ENCODE data around the gene JADE2.
A peak's percentile ranks its signal among the peaks of the same experiment; 100 is the strongest.
"Not testable (repeated sequence)": the region's sequence is repeated elsewhere in the genome, so short reads cannot be mapped to it uniquely, and the experiment has no call there.

The JADE2 gene

DNA sequence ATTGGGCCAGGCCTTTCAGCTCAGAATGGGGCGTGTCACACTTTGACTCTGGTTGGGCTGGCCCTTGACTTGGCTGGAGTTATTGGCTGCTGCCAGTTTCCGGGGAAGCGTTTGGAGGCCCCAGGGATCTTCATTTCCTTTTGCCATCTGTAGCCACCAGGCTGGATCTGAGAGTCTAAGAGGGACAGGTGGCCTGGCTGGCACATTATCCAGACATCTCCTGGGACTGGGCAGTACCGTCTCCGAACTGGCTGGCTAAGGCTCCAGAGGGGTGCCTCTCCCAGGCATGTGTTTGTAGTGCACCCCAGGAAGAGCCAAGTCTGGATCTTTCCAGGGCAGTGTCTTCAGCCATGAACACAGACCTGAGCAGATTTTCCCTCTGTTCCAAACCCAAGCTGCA, 9.7 kb upstream of the JADE2 start:
- TF ChIP-seq ZNF529 (tag by site-specific recombination; IDR thresholded peaks at IDR 0.05; ENCODE audit: insufficient replicate concordance) (no peak), BCL11A (tag by site-specific recombination; IDR thresholded peaks at IDR 0.05; ENCODE audit: low read depth) (no peak)
- POLR2A ChIA-PET = no interaction called here
- CTCF ChIA-PET = interaction anchor here (0.6 kb wide), 1 partner anchor 29 kb away, joined by 3 read pairs; no protein-coding TSS in a partner anchor
- Histone ChIP-seq H3K27ac (ENCODE audit: extremely low read depth, low read depth, low read length) (no peak overlapping the region), H3K36me3 (ENCODE audit: control insufficient read depth in 2 of 2, insufficient read depth in 1 of 2, low read length in 2 of 2) (no peaks in the 10 kb centered on the region), H3K4me3 (ENCODE audit: low read depth, low read length) (no peak overlapping the region), H3K9me3 (ENCODE audit: control insufficient read depth, insufficient read depth, low read depth, low read length) (no peaks in the 10 kb centered on the region), H3K4me1 (ENCODE audit: control insufficient read depth, insufficient read depth, low read length) (peaks cover 9% of the 10 kb centered on the region; the same call in 1 of the 2 replicates)

DNA sequence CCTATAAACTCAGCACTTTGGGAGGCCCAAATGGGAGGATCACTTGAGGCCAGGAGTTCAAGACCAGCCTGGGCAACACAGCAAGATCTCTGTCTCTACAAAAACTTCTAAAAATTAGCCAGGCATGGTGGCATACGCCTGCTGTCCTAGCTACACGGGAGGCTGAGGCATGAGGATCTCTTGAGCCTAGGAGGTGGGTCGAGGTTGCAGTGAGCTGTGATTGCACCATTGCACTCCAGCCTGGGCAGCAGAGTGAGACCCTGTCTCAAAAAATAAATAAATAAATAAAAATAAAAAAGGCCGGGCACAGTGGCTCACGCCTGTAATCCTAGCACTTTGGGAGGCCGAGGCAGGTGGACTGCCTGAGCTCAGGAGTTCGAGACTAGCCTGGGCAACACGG, 8.5 kb upstream of the JADE2 start:
- H3K36me3 ChIP-seq (ENCODE audit: control insufficient read depth in 2 of 2, insufficient read depth in 1 of 2, low read length in 2 of 2); POLR2A ChIA-PET; CTCF ChIA-PET; H3K4me3 ChIP-seq (ENCODE audit: low read depth, low read length); H3K27ac ChIP-seq (ENCODE audit: extremely low read depth, low read depth, low read length); H3K4me1 ChIP-seq (ENCODE audit: control insufficient read depth, insufficient read depth, low read length); H3K9me3 ChIP-seq (ENCODE audit: control insufficient read depth, insufficient read depth, low read depth, low read length): not testable (repeated sequence)
- peak; percentile 68; the same call in 1 of the 2 replicates for TF ChIP-seq ZNF121 (tag by site-specific recombination; IDR thresholded peaks at IDR 0.05)

DNA sequence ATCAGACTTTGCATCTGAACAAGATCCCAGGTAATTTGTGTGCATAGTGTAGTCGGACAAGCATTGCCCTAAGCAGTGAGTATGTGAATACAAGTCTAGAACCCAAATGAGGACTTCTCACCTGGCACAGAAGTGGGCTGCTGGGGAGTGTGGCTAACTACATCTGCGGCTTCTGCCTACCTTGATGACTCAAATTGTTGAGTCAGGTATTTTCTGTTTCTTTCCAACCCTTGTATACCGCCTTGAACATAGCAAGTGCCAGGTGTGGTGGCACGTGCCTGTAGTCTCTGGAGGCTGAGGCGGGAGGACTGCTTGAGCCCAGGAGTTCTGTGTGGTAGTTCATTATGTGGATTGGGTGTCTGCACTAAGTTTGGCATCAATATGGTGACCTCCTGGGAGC, 7.9 kb upstream of the JADE2 start:
- Histone ChIP-seq H3K4me3 (ENCODE audit: low read depth, low read length) (no peak overlapping the region), H3K27ac (ENCODE audit: extremely low read depth, low read depth, low read length) (no peak overlapping the region), H3K9me3 (ENCODE audit: control insufficient read depth, insufficient read depth, low read depth, low read length) (no peaks in the 10 kb centered on the region), H3K36me3 (ENCODE audit: control insufficient read depth in 2 of 2, insufficient read depth in 1 of 2, low read length in 2 of 2) (no peaks in the 10 kb centered on the region), H3K4me1 (ENCODE audit: control insufficient read depth, insufficient read depth, low read length) (no peaks in the 10 kb centered on the region; the same call in 1 of the 2 replicates)
- POLR2A ChIA-PET = no interaction called here
- CTCF ChIA-PET = interaction anchor here (0.8 kb wide), 1 partner anchor 103 kb away, joined by 3 read pairs; no protein-coding TSS in a partner anchor
- TF ChIP-seq SP2 (tag by site-specific recombination; IDR thresholded peaks at IDR 0.05) (no peak), ZNF670 (tag by site-specific recombination; IDR thresholded peaks at IDR 0.05; ENCODE audit: low read depth) (no peak), ZBTB48 (tag by site-specific recombination; IDR thresholded peaks at IDR 0.05) (no peak), ZNF600 (tag by site-specific recombination; IDR thresholded peaks at IDR 0.05) (no peak), RBAK (tag by site-specific recombination; IDR thresholded peaks at IDR 0.05) (no peak), ZNF366 (tag by site-specific recombination; conservative IDR thresholded peaks at IDR 0.05) (no peak), YY2 (tag by site-specific recombination; IDR thresholded peaks at IDR 0.05) (no peak), ZNF416 (tag by site-specific recombination; IDR thresholded peaks at IDR 0.05) (no peak), SP7 (tag by site-specific recombination; IDR thresholded peaks at IDR 0.05) (no peak), ZNF114 (tag by site-specific recombination; IDR thresholded peaks at IDR 0.05) (no peak), ZNF16 (tag by site-specific recombination; IDR thresholded peaks at IDR 0.05; ENCODE audit: low read depth) (no peak), ZNF391 (tag by site-specific recombination; IDR thresholded peaks at IDR 0.05; ENCODE audit: borderline replicate concordance, low read depth) (no peak)
- TF ChIP-seq, protein P1, sequence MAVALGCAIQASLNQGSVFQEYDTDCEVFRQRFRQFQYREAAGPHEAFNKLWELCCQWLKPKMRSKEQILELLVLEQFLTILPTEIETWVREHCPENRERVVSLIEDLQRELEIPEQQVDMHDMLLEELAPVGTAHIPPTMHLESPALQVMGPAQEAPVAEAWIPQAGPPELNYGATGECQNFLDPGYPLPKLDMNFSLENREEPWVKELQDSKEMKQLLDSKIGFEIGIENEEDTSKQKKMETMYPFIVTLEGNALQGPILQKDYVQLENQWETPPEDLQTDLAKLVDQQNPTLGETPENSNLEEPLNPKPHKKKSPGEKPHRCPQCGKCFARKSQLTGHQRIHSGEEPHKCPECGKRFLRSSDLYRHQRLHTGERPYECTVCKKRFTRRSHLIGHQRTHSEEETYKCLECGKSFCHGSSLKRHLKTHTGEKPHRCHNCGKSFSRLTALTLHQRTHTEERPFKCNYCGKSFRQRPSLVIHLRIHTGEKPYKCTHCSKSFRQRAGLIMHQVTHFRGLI (tag by site-specific recombination; IDR thresholded peaks at IDR 0.05) = no peak
- TF ChIP-seq, protein P2, sequence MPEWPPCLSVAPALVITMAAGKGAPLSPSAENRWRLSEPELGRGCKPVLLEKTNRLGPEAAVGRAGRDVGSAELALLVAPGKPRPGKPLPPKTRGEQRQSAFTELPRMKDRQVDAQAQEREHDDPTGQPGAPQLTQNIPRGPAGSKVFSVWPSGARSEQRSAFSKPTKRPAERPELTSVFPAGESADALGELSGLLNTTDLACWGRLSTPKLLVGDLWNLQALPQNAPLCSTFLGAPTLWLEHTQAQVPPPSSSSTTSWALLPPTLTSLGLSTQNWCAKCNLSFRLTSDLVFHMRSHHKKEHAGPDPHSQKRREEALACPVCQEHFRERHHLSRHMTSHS (tag by site-specific recombination; IDR thresholded peaks at IDR 0.05) = no peak
- TF ChIP-seq, protein P3, sequence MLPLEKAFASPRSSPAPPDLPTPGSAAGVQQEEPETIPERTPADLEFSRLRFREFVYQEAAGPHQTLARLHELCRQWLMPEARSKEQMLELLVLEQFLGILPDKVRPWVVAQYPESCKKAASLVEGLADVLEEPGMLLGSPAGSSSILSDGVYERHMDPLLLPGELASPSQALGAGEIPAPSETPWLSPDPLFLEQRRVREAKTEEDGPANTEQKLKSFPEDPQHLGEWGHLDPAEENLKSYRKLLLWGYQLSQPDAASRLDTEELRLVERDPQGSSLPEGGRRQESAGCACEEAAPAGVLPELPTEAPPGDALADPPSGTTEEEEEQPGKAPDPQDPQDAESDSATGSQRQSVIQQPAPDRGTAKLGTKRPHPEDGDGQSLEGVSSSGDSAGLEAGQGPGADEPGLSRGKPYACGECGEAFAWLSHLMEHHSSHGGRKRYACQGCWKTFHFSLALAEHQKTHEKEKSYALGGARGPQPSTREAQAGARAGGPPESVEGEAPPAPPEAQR (tag by site-specific recombination; IDR thresholded peaks at IDR 0.05) = no peak
- TF ChIP-seq, protein P4, sequence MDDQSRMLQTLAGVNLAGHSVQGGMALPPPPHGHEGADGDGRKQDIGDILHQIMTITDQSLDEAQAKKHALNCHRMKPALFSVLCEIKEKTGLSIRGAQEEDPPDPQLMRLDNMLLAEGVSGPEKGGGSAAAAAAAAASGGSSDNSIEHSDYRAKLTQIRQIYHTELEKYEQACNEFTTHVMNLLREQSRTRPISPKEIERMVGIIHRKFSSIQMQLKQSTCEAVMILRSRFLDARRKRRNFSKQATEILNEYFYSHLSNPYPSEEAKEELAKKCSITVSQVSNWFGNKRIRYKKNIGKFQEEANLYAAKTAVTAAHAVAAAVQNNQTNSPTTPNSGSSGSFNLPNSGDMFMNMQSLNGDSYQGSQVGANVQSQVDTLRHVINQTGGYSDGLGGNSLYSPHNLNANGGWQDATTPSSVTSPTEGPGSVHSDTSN (CRISPR knock-in tag; IDR thresholded peaks at IDR 0.05) = no peak
- TF ChIP-seq, protein P5, sequence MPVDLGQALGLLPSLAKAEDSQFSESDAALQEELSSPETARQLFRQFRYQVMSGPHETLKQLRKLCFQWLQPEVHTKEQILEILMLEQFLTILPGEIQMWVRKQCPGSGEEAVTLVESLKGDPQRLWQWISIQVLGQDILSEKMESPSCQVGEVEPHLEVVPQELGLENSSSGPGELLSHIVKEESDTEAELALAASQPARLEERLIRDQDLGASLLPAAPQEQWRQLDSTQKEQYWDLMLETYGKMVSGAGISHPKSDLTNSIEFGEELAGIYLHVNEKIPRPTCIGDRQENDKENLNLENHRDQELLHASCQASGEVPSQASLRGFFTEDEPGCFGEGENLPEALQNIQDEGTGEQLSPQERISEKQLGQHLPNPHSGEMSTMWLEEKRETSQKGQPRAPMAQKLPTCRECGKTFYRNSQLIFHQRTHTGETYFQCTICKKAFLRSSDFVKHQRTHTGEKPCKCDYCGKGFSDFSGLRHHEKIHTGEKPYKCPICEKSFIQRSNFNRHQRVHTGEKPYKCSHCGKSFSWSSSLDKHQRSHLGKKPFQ (tag by site-specific recombination; IDR thresholded peaks at IDR 0.05) = no peak
- TF ChIP-seq, protein P6, sequence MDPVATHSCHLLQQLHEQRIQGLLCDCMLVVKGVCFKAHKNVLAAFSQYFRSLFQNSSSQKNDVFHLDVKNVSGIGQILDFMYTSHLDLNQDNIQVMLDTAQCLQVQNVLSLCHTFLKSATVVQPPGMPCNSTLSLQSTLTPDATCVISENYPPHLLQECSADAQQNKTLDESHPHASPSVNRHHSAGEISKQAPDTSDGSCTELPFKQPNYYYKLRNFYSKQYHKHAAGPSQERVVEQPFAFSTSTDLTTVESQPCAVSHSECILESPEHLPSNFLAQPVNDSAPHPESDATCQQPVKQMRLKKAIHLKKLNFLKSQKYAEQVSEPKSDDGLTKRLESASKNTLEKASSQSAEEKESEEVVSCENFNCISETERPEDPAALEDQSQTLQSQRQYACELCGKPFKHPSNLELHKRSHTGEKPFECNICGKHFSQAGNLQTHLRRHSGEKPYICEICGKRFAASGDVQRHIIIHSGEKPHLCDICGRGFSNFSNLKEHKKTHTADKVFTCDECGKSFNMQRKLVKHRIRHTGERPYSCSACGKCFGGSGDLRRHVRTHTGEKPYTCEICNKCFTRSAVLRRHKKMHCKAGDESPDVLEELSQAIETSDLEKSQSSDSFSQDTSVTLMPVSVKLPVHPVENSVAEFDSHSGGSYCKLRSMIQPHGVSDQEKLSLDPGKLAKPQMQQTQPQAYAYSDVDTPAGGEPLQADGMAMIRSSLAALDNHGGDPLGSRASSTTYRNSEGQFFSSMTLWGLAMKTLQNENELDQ (tag by site-specific recombination; IDR thresholded peaks at IDR 0.05; ENCODE audit: low read depth) = no peak
